SK-N-MC (cell line): ENCODE measurements around the gene CACNA2D4.

Experiments used
- EZH2 ChIP-seq: fragments of 200-600 bp; sonication (generic); IDR thresholded peaks from one replicate; pipeline ENCODE4 v1.6.1; 2017; ENCODE audit warnings: antibody characterized with exemption
- POLR2AphosphoS5 ChIP-seq: IDR thresholded peaks from 2 replicates; pipeline ENCODE4 v1.6.1; 2012; ENCODE audit warnings: mild to moderate bottlenecking, low read depth, low read length, borderline replicate concordance

DNA sequence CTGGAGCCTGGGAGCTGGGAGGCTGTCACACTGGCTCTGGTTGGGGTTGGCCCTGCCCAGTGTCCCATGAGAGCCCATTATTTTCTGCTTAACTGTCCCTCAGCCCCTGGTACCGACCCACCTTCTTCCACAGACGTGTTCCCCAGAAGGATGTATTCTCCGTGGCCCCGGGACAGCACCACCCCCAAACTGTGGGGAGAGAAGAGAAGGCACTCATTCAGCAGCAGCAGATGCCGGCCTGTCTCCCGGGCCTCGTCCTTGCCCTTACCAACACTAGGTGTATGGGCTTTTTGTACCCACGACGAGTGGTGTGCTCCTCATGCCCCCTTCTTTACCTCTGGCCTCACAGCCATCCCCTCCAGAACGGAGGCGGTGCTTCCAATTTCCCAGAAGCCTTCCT, 60.0 kb downstream of the CACNA2D4 start:
- no peak for TF ChIP-seq POLR2AphosphoS5
- no peak for TF ChIP-seq EZH2
